Measurements from ENCODE around the gene FAM156B. TPM values are rescaled to one million over a fixed set of nuclear protein-coding genes. Genes with fewer than 3 reads are reported as not detected.
A peak's percentile ranks its signal among the peaks of the same experiment; 100 is the strongest.
"Not testable (repeated sequence)": the region's sequence is repeated elsewhere in the genome, so short reads cannot be mapped to it uniquely, and the experiment has no call there.

Gene FAM156B
- total and polyA plus RNA-seq, 9 of the 15 experiments (the other 6 are each of a cell fraction or from before 2014, with no cell fraction given): 0.24 to 32.2 (median 14.2) TPM

DNA sequence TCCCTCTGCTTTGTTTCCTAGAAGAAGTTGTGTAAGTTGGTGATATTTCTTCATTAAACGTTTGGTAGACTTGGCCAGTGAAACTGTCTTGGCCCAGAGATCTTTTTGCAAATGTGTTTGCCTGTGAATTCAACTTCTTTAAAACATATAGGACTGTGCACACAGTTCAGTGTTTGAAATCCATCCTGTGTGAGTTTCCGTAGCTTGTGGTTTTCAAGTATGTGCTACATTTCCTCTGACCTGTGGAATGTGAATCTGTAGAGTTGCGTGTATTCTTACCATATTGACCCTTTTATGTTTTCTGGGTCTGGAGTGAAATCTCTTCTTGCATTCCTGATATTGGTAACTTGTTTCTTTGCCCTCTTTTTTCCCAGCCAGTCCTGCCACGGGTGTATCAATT is 8.9 kb downstream of the FAM156B start:
- DNase-seq (ENCODE audit: extremely low read depth in 1 of 4, low spot score in 3 of 4); intact Hi-C loops (cut with micrococcal nuclease): not testable (repeated sequence)

GRCh38 chrX:52907137-52907536 is 10.0 kb downstream of the FAM156B start:
- H3K79me2 ChIP-seq (ENCODE audit: control insufficient read depth, insufficient read depth, low read length); H3K27ac ChIP-seq (ENCODE audit: extremely low read depth, low read depth, low read length); H3K4me1 ChIP-seq (replicated peaks in 1 of 2; ENCODE audit: control insufficient read depth in 2 of 2, insufficient read depth in 2 of 2, low read length in 2 of 2); H3K9me3 ChIP-seq (replicated peaks; ENCODE audit: control insufficient read depth, insufficient read depth, low read depth, low read length); H3K4me2 ChIP-seq (ENCODE audit: insufficient read depth, low read length); H4K20me1 ChIP-seq (replicated peaks; ENCODE audit: control insufficient read depth, insufficient read depth, low read length); H3K27me3 ChIP-seq (ENCODE audit: control insufficient read depth in 2 of 2, insufficient read depth in 2 of 2, low read length in 2 of 2); H3K4me3 ChIP-seq; DNase-seq (ENCODE audit: extremely low read depth in 1 of 4, low spot score in 3 of 4); H3K9me1 ChIP-seq (ENCODE audit: control insufficient read depth, insufficient read depth, low read length); H3K9ac ChIP-seq (ENCODE audit: insufficient read depth in 1 of 2, low read depth in 2 of 2, low read length in 2 of 2); POLR2A ChIA-PET; CTCF ChIA-PET (ENCODE audit: low intra/inter-chr PET ratio); FAIRE-seq; H2AFZ ChIP-seq (ENCODE audit: low read depth, low read length); H3K36me3 ChIP-seq (ENCODE audit: control insufficient read depth, insufficient read depth, low read length); intact Hi-C loops (cut with micrococcal nuclease); in situ Hi-C loops (cut with MboI); ATAC-seq; BruUV-seq (replicated peaks): not testable (repeated sequence)
- no CpG with 5 or more reads among the region's 17 CpGs for WGBS (ENCODE audit: insufficient coverage, low coverage, missing lambda C conversion rate)

More for the DNA sequence above, 8.9 kb downstream of the FAM156B start:
- WGBS (ENCODE audit: insufficient coverage, low coverage, missing lambda C conversion rate): no CpG with 5 or more reads among the region's 4 CpGs
- H3K4me3 ChIP-seq; H3K27ac ChIP-seq (ENCODE audit: extremely low read depth, low read depth, low read length); H3K27me3 ChIP-seq (ENCODE audit: control insufficient read depth in 2 of 2, insufficient read depth in 2 of 2, low read length in 2 of 2); H2AFZ ChIP-seq (ENCODE audit: low read depth, low read length); BruUV-seq (replicated peaks); H3K79me2 ChIP-seq (ENCODE audit: control insufficient read depth, insufficient read depth, low read length); H3K4me1 ChIP-seq (replicated peaks in 1 of 2; ENCODE audit: control insufficient read depth in 2 of 2, insufficient read depth in 2 of 2, low read length in 2 of 2); H3K9me1 ChIP-seq (ENCODE audit: control insufficient read depth, insufficient read depth, low read length); in situ Hi-C loops (cut with MboI); POLR2A ChIA-PET; H3K4me2 ChIP-seq (ENCODE audit: insufficient read depth, low read length); H3K9me3 ChIP-seq (replicated peaks; ENCODE audit: control insufficient read depth, insufficient read depth, low read depth, low read length); CTCF ChIA-PET (ENCODE audit: low intra/inter-chr PET ratio); H4K20me1 ChIP-seq (replicated peaks; ENCODE audit: control insufficient read depth, insufficient read depth, low read length); FAIRE-seq; H3K9ac ChIP-seq (ENCODE audit: insufficient read depth in 1 of 2, low read depth in 2 of 2, low read length in 2 of 2); H3K36me3 ChIP-seq (ENCODE audit: control insufficient read depth, insufficient read depth, low read length); ATAC-seq: not testable (repeated sequence)

DNA sequence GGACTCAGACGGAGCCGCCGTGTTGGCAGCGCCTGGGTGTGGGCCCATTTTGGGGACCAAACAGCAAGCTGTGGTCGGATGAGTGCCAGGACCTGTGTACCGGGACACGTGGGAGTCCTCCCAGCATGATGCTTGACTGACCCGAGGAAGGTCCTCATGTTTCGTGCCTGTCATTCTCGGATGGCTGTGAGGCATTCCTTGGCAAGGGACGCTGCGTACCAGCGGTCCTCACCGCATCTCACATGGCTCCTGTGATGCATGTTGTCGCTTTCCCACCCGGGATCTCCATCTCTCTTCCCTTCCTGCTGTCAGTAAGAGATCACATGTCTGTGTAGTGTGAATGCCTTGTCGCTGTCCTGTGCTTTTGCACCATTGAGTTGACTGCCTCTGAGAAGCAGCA is 10.8 kb downstream of the FAM156B start:
- H3K9ac ChIP-seq (ENCODE audit: insufficient read depth in 1 of 2, low read depth in 2 of 2, low read length in 2 of 2); CTCF ChIA-PET (ENCODE audit: low intra/inter-chr PET ratio); H3K36me3 ChIP-seq (ENCODE audit: control insufficient read depth, insufficient read depth, low read length); H4K20me1 ChIP-seq (replicated peaks; ENCODE audit: control insufficient read depth, insufficient read depth, low read length); H3K9me3 ChIP-seq (replicated peaks; ENCODE audit: control insufficient read depth, insufficient read depth, low read depth, low read length); H3K4me3 ChIP-seq; POLR2A ChIA-PET; FAIRE-seq; BruUV-seq (replicated peaks); DNase-seq (ENCODE audit: extremely low read depth in 1 of 4, low spot score in 3 of 4); H3K4me2 ChIP-seq (ENCODE audit: insufficient read depth, low read length); intact Hi-C loops (cut with micrococcal nuclease); H3K27me3 ChIP-seq (ENCODE audit: control insufficient read depth in 2 of 2, insufficient read depth in 2 of 2, low read length in 2 of 2); H3K4me1 ChIP-seq (replicated peaks in 1 of 2; ENCODE audit: control insufficient read depth in 2 of 2, insufficient read depth in 2 of 2, low read length in 2 of 2); ATAC-seq; H3K27ac ChIP-seq (ENCODE audit: extremely low read depth, low read depth, low read length); H2AFZ ChIP-seq (ENCODE audit: low read depth, low read length); H3K79me2 ChIP-seq (ENCODE audit: control insufficient read depth, insufficient read depth, low read length); H3K9me1 ChIP-seq (ENCODE audit: control insufficient read depth, insufficient read depth, low read length); in situ Hi-C loops (cut with MboI): not testable (repeated sequence)
- no CpG with 5 or more reads among the region's 17 CpGs for WGBS (ENCODE audit: insufficient coverage, low coverage, missing lambda C conversion rate)

DNA sequence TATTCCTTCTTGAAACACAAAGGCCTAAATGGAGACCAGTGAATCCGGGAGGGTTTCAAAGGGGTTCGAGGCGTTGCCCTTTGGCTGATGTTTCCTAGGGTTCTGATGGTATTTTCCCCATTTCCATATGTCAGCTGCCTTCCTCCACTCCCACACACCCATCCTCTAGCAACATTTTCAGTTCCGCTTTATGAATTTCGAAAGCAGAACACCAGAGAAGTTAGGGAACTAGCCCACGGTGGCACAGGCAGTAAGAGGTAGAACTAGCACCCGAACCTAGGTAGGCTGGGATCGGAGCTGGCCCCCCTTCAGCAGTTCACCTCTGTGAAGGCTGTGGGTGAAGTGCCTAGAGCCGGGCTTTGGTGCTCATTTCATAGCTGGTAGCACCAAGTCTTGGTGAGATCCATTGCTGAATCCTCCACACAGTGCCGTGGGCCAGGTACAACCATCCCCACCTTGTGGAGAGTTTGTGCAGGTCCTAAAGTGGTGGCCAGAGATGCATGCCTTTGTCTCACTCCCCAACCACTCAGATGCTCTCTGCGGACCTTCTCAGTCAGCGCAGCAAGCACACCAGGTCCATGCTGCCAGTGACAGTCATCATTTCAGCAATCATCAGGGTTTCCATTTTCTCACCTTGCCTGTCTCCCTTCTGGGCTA is 12.3 kb downstream of the FAM156B start:
- H3K4me2 ChIP-seq (ENCODE audit: insufficient read depth, low read length); in situ Hi-C loops (cut with MboI); CTCF ChIA-PET (ENCODE audit: low intra/inter-chr PET ratio); DNase-seq (ENCODE audit: extremely low read depth in 1 of 4, low spot score in 3 of 4); H3K9ac ChIP-seq (ENCODE audit: insufficient read depth in 1 of 2, low read depth in 2 of 2, low read length in 2 of 2); H3K27ac ChIP-seq (ENCODE audit: extremely low read depth, low read depth, low read length); H2AFZ ChIP-seq (ENCODE audit: low read depth, low read length); BruUV-seq (replicated peaks); H3K36me3 ChIP-seq (ENCODE audit: control insufficient read depth, insufficient read depth, low read length); H3K4me1 ChIP-seq (replicated peaks in 1 of 2; ENCODE audit: control insufficient read depth in 2 of 2, insufficient read depth in 2 of 2, low read length in 2 of 2); H3K4me3 ChIP-seq; H3K9me1 ChIP-seq (ENCODE audit: control insufficient read depth, insufficient read depth, low read length); intact Hi-C loops (cut with micrococcal nuclease); POLR2A ChIA-PET; H4K20me1 ChIP-seq (replicated peaks; ENCODE audit: control insufficient read depth, insufficient read depth, low read length); H3K27me3 ChIP-seq (ENCODE audit: control insufficient read depth in 2 of 2, insufficient read depth in 2 of 2, low read length in 2 of 2); H3K9me3 ChIP-seq (replicated peaks; ENCODE audit: control insufficient read depth, insufficient read depth, low read depth, low read length); H3K79me2 ChIP-seq (ENCODE audit: control insufficient read depth, insufficient read depth, low read length): not testable (repeated sequence)
- ATAC-seq (peak; percentile 55; the same call in 2 of the 3 replicates), FAIRE-seq (peak; percentile 49)
- WGBS (ENCODE audit: insufficient coverage, low coverage, missing lambda C conversion rate): no CpG with 5 or more reads among the region's 12 CpGs
